H1 (cell line): ENCODE measurements around the gene GSTM3. TPM values are rescaled to one million over a fixed set of nuclear protein-coding genes. Genes with fewer than 3 reads are reported as not detected.

ENCODE experiments used
- ATF3 ChIP-seq: IDR thresholded peaks from 2 replicates; pipeline ENCODE4 v1.6.1; 2011; ENCODE audit warnings: low read depth, mild to moderate bottlenecking, low read length; ENCODE audit not compliant: insufficient read depth
- CBX8 ChIP-seq: fragments of 300-800, 300-1000 bp; sonication (generic); IDR thresholded peaks from 2 replicates; pipeline ENCODE4 v1.7.1; 2016; ENCODE audit warnings: low read depth, low read length, borderline replicate concordance
- CTCF ChIP-seq, 3 experiments: IDR thresholded peaks; 1 replicate in 2 of 3; 2 replicates in 1 of 3; pipeline versions ENCODE4 v1.5.1 to v1.6.1; 2011; ENCODE audit warnings: low read length in 3 of 3, mild to moderate bottlenecking in 3 of 3, inconsistent platforms in 2 of 3, low read depth in 1 of 3, moderate library complexity in 1 of 3; ENCODE audit not compliant: insufficient read depth in 1 of 3; ENCODE audit errors: control extremely low read depth in 1 of 3
- EZH2 ChIP-seq: fragments of 200-600 bp; sonication (generic); IDR thresholded peaks from 2 replicates; pipeline ENCODE4 v1.7.1; 2012; ENCODE audit warnings: low read depth, mild to moderate bottlenecking, moderate library complexity, low read length, inconsistent platforms; ENCODE audit not compliant: severe bottlenecking
- HDAC2 ChIP-seq, 2 experiments: fragments of 300-600 bp in 1 of 2; sonication (generic) in 1 of 2; IDR thresholded peaks; 2 replicates each; pipeline ENCODE4 v1.6.1; 2011 to 2012; ENCODE audit warnings: low read depth in 2 of 2, low read length in 2 of 2, mild to moderate bottlenecking in 2 of 2, moderate library complexity in 2 of 2, borderline replicate concordance in 1 of 2, inconsistent platforms in 1 of 2
- MAFK ChIP-seq: IDR thresholded peaks from 2 replicates; pipeline ENCODE4 v1.6.1; 2012; ENCODE audit warnings: low read depth, mild to moderate bottlenecking, improper control_type of control experiment, low read length
- MAX ChIP-seq: IDR thresholded peaks from 2 replicates; pipeline ENCODE4 v1.6.1; 2012; ENCODE audit warnings: inconsistent platforms
- POU5F1 ChIP-seq: IDR thresholded peaks from 2 replicates; pipeline ENCODE4 v1.6.1; 2011; ENCODE audit warnings: low read depth, mild to moderate bottlenecking, low read length, moderate library complexity
- RAD21 ChIP-seq, 2 experiments: IDR thresholded peaks in 1 of 2; conservative IDR thresholded peaks in 1 of 2; 2 replicates each; pipeline ENCODE4 v1.6.1; 2011; ENCODE audit warnings: low read depth in 2 of 2, low read length in 2 of 2, improper control_type of control experiment in 1 of 2, inconsistent platforms in 1 of 2, mild to moderate bottlenecking in 1 of 2, moderate library complexity in 1 of 2
- RBBP5 ChIP-seq: IDR thresholded peaks from 2 replicates; pipeline ENCODE4 v1.7.1; 2012; ENCODE audit warnings: low read depth, mild to moderate bottlenecking, inconsistent platforms, low read length, moderate library complexity, borderline replicate concordance
- SP1 ChIP-seq: IDR thresholded peaks from 2 replicates; pipeline ENCODE4 v1.6.1; 2011; ENCODE audit warnings: low read depth, low read length
- SP4 ChIP-seq: IDR thresholded peaks from 2 replicates; pipeline ENCODE4 v1.6.1; 2012; ENCODE audit warnings: low read length, inconsistent platforms
- TAF7 ChIP-seq: optimal IDR thresholded peaks from 2 replicates; pipeline ENCODE3; 2011; ENCODE audit warnings: low read depth, mild to moderate bottlenecking, inconsistent platforms, low read length, moderate library complexity, borderline replicate concordance
- TCF12 ChIP-seq: IDR thresholded peaks from 2 replicates; pipeline ENCODE4 v1.6.1; 2011; ENCODE audit warnings: low read depth, mild to moderate bottlenecking, low read length
- polyA plus RNA-seq, 7 experiments: library from polyadenylated mRNA; depleted of rRNA in 3 of 7; stranded (reverse) in 5 of 7; unstranded in 2 of 7; fragments of >200 nt in 5 of 7; fragments of 200-250 nt in 2 of 7; gene quantifications; 1 replicate in 5 of 7; 2 replicates in 1 of 7; 4 replicates in 1 of 7; pipeline versions ENCODE4 v1.2.1 to v1.2.3, GENCODE V29; 2011 to 2013; ENCODE audit warnings: missing spikeins in 2 of 7, mixed read lengths in 2 of 7
- total RNA-seq: library from RNA; stranded (reverse); fragmentation: NEBNext Ultra II Directional; extraction: Animal tissue kit (Norgen Biotek cat#: 25700); gene quantifications from 2 replicates; pipeline ENCODE4 v1.2.1, GENCODE V29; 2021

GSTM3 gene
- total and polyA plus RNA-seq, 2 of the 8 experiments (the other 6 are each of a cell fraction or from before 2014, with no cell fraction given), result 2.2 to 5.1 TPM

- peak; percentile 93 to 97 (median 95) for TF ChIP-seq CTCF (IDR thresholded peaks at IDR 0.05; ENCODE audit: control extremely low read depth in 1 of 3, insufficient read depth in 1 of 3, low read depth in 1 of 3, low read length in 3 of 3)
- no peak for TF ChIP-seq SP1
- no peak for TF ChIP-seq EZH2
- TF ChIP-seq MAFK, result no peak
- TF ChIP-seq SP4, result no peak
- no peak for TF ChIP-seq POU5F1
- TF ChIP-seq RAD21 (IDR thresholded peaks at IDR 0.05 in 1 of 2, conservative IDR thresholded peaks at IDR 0.05 in 1 of 2; ENCODE audit: low read depth in 2 of 2, low read length in 2 of 2), result peak; percentile 97
- no peak for TF ChIP-seq HDAC2 (IDR thresholded peaks at IDR 0.05; ENCODE audit: borderline replicate concordance in 1 of 2, low read depth in 2 of 2, low read length in 2 of 2)
- no peak for TF ChIP-seq TCF12
- TF ChIP-seq TAF7, result no peak
- no peak for TF ChIP-seq ATF3
- TF ChIP-seq CBX8, result no peak
- TF ChIP-seq MAX, result peak; percentile 84
- TF ChIP-seq RBBP5, result no peak
- TF ChIP-seq, all 59 proteins: peak for 6
These were observed 32.5 kb upstream of the GSTM3 start (continued) for GRCh38 chr1:109773203-109773899.
